OCI-LY7 (cell line): Measurements from ENCODE around the gene PATJ.

Experiments used
- CTCF ChIP-seq: fragments of 200-600 bp; sonication (generic); conservative IDR thresholded peaks from 2 replicates; pipeline ENCODE4 v1.5.1; 2014; ENCODE audit warnings: mild to moderate bottlenecking, antibody characterized with exemption, low read length, moderate library complexity, mixed read lengths
- EZH2phosphoT487 ChIP-seq: fragments of 200-600 bp; sonication (generic); IDR thresholded peaks from 2 replicates; pipeline ENCODE4 v1.6.1; 2018; ENCODE audit warnings: low read depth, borderline replicate concordance, mild to moderate bottlenecking, mixed run types, antibody characterized with exemption, low read length, moderate library complexity, mixed read lengths

GRCh38 chr1:61873581-61873980, 131.3 kb downstream of the PATJ start:
- no peak for TF ChIP-seq CTCF
- no peak for TF ChIP-seq EZH2phosphoT487
